Astrocyte of the hippocampus (primary cell): ENCODE results near the gene PHF2.

Source experiments
- DNase-seq: peaks from one replicate; pipeline ENCODE4 v3.0.0; 2011; ENCODE audit warnings: low read depth, low spot score

The PHF2 gene

DNA sequence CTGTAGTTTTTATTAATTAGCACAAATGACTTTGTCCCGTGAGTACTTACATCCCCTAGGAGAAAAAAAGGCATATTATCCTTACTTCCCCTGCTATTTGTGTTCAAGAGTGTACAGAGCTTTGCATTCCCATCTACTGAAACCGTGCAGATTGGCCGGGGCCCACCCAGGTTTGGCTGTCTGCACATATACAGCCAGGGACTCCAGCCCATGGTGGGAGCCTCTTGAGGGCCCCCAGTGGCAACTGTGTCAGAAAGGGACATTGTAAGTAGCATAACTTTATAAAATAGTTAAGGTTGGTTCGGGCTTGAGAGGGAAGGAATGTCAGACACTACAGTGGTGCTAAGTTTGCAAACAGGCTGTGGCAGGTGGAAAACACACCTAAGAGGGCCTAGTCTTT lies 24.7 kb downstream of the PHF2 start:
- DNase-seq, result no peak

DNA sequence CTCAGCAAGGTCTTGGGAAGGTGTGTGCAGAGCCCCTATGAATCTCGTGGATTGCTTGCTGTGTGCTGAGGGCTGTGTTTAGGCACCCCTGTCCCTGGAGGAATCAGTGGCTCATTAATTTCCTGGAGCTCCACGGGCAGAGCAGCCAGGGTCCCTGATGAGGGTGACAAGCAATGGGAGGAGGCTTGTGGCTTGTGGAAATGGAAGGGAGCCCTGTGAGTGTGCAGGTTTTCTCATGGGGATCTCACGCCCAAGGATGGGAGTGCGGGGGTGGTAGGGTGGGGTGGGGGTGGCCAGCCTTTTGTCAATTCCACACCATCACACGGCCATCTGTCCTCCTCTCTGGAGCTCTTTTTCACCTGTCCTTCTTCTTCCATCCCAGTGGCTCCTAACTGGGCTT lies 25.3 kb downstream of the PHF2 start:
- DNase-seq, result no peak

DNA sequence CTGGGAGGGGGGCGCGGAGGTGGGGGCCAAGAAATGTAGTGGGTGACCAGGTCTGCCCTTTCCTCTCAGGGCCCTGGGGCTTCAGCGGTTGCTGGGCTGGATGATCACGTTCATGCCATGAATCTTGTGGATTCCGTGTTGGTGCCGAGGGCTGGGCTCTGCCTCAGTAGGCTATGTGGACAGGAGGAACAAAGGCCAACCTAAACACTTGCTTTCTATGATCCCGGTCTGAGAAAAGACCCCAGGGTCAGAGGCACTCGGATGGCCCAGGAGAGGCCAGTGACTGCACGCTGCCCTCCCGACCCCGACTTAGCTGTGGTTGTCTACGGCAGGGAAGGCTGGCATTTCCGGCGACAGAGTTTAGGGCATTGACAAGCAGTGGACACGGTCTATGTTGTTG lies 26.6 kb downstream of the PHF2 start:
- no peak for DNase-seq

DNA sequence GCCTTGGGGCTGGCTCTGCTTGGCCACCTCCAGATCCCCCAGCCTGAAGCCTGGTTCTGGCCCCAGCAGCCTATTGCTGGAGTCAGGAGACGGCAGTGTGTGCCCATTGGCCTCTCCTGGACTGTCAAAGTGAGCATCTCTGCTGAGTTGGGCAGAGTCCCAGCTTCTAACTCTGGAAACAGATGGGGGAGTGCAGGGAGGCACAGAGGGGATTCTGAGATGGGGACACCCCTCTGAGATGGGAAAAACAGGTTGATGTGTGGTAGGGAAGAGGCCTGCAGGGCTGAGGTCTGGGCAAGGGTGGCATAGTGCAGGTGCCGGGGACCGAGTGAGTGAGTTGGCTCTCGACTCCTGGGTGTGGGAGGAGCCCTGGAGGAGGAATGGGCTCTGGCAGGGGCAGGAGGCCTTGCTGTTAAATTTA lies 27.5 kb downstream of the PHF2 start:
- no peak for DNase-seq

DNA sequence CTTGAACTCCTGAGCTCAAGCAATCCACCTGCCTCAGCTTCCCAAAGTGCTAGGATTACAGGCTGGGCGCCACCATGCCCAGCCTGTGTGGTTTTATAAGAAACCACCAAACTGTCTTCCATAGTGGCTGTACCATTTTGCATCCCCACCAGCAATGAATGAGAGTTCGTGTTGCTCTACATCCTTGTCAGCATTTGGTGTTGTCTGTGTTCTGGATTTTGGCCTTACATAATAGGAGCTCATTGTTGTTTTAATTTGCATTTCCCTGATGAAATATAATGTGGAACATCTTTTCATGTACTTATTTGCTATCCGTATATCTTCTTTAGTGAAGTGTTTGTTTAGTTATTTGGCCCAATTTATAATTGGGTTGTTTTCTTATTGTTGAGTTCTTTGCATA lies 29.8 kb downstream of the PHF2 start:
- no peak for DNase-seq

DNA sequence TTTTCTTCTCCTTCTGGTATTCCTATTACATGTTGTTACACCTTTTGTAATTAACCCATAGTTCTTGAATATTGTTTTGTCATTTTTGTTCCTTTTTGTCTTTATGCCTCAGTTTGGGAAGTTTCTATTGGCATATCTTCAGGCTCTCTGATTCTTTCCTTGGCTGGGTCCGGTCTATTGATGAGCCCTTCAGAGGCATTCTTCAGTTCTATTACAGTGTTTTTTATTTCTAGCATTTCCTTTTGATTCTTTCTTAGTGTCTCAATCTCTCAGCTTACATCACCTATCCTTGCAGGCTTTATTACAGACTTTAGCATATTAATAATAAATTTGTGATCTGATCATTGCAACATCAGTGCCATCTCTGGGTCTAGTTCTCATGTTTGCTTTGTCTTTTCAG lies 33.8 kb downstream of the PHF2 start:
- DNase-seq, result no peak

DNA sequence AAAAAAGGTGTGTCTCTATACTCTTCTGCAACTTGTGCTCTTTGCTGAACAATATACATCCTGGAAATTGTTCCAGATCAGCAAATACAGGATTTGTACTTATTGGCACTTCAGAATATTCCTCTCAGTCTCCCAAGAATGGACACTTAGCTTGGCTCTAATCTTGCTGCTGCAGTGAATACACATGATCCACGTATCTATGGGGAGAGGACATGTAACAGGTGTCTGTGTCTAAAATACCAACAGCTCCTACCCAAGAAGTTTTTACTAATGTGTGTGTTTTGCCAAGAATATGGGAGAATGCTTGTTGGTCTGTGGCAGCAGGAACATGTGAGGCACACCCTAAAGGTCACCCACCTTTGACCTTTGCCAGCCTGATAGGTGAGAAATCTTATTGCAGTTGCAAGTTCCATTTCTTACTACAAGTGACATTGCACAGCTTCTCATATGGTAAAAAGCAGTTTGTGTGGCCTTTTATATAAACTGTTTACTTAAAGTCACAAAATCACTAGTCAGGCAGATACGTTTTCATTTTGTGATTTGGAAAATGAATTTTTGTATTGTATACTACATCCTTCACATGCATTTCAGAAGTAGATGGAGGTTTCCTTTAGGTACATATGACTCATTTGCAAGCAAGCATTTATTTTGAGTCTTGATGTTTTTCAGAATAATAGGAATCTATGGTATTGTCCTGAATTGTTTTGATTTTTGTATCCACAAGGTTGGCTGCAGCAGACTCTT lies 35.8 kb downstream of the PHF2 start:
- no peak for DNase-seq

DNA sequence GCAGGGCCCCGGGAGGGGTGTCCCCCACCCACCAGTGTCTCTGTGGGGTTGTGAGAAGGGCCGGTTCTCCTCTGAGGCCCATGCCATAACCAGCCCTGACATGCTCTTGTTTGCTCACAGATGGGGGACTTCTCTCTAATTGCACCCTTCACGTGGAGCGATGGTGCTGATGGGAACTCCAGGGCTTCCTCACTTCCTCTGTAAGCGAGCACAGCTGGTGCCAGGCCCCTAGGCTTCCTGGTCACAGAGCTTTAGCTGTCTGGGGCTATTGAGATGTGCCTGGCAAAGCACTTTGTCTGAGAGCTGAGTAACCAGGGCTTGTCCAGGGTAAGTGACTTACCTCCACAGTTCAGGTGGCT lies 36.4 kb downstream of the PHF2 start:
- DNase-seq, result no peak

DNA sequence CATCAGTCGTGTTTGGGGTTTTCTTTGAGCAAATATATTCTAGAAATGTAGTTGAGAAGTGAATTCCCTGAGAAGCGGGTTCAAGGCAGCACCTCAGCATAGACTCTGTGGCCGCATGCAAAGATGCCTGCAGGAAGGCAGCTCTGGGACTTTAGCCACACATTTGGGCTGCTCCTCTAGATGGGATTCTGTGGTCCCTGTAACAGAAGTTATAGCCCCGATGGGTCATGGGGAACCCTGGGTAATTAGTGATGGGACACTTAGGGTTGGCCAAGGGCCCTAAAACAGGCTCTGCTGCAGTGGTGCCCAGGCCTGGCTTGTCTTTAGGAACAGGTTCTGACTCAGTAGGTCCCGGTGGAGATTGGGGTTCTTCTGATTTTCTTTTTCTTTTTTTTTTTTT lies 36.8 kb downstream of the PHF2 start:
- no peak for DNase-seq

DNA sequence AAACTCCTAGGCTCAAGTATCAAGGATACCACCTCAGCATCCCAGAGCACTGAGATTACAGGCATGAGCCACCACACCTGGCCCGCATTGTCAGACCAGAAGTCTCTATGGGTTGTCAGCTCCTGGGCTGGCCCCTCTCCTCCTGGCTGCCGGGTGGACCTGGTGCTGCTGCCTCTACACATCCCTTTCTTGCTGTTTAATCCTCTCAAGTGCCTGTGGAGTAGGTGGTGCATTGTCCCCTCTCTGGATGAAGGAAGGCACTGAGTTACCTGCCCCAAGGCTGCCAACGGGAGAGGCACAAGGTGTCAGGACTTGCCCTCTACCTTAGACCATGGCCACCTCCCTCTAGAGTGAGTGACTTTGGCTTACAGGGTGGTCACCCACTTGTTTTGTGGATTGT lies 37.4 kb downstream of the PHF2 start:
- no peak for DNase-seq

DNA sequence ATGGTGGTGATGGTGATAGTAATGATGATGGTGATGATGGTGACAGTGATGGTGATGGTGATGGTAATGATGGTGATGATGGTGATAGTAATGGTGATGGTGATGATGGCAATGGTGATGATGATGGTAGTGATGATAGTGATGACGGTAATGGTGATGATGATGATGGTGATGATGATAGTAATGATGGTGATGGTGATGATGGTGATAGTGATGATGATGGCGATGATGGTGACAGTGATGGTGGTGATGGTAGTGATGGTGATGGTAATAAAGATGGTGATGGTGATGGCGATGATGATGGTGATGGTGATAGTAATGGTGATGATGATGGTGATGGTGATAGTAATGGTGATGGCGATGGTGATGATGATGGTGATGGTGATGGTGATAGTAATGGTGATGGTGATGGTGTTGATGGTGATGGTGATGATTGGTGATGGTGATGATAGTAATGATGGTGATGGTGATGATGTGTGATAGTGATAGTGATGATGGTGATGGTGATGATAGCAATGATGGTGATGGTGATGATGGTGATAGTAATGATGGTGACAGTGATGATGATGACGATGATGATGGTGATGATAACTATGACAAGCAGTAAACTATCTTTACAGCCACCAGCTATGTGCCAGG lies 38.6 kb downstream of the PHF2 start:
- DNase-seq, result no peak

DNA sequence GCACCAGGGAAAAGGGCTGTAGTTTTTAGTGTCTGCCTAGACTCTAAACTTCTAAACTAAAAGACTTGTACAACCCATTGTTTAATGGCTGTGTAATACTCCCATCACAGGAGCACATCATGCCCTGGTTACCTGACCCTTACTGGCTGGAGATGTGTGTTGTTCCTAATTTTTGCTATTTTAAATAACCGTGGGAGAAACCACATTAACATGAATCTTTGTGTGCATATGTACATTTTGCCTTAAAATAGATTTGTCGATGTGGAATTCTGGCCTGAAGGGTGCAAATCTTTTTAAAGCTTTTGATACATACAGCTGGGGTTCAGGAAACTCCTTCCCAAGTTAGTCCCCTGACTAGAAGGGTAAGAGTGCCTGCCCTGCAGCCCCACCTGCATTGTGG lies 39.7 kb downstream of the PHF2 start:
- no peak for DNase-seq

DNA sequence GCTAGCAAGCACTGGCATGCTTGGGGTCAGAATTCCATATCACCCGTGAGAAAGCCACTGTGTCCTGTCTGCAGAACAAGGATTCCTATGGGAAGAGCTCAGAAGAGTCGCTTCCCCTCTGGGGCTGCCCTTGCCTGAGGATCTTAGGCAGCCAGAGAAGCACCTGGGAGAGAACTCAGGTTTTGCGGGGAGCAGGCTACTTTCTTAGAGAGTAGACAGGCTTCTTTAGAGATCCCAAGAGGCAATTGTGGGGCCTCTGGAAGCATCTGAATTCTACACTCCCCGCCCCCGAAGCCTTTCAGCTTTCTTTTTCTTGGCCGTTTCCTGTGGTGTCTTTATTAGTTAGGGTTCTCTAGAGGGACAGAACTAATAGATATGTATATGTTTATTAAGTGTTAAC lies 40.9 kb downstream of the PHF2 start:
- no peak for DNase-seq

DNA sequence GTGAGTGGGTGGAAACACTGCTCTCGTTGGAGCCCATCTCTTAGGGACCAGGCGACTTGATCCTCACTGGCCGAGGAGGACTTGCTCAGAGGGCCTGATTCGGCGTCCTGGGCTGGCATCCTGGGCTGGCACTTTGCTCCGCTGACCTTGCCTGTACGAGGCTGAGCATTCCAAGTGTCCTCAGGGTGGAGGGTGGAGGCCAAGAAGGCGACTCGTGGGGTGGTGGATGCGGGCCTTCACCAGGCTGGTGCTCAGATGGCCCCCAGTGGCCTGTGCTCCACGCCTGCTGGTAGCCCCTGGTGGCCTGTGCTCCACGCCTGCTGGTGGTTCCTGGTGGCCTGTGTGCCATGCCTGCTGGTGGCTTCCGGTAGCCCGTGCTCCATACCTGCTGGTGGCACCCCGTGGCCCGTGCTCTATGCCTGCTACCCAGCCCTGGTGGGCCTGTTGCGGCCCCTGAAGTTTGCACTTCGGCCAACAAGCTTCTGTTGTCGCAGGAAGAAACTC lies 42.9 kb downstream of the PHF2 start:
- no peak for DNase-seq

DNA sequence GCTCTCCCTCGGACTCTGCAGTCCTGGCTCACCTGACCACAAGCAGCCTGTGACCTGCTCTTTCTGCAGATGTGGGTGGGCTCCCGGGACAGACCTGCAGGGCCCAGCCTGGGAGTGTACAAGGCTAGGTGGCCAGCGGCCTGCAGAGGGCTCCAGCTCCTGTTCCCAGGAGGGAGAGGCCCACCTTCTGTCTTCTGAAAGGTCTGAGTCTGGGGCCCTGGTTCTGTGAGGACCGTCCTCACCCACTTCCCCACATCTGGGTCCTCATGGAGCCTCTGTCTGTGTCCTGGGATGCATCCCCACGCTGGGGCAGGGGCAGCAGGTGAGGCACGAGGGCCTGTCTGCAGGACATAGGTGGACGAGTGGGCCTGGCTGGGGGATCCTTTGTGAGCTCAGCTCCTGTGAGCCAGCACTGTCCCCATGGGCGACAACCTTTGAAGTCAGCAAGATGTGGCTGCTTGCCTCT lies 43.7 kb downstream of the PHF2 start:
- DNase-seq, result no peak

DNA sequence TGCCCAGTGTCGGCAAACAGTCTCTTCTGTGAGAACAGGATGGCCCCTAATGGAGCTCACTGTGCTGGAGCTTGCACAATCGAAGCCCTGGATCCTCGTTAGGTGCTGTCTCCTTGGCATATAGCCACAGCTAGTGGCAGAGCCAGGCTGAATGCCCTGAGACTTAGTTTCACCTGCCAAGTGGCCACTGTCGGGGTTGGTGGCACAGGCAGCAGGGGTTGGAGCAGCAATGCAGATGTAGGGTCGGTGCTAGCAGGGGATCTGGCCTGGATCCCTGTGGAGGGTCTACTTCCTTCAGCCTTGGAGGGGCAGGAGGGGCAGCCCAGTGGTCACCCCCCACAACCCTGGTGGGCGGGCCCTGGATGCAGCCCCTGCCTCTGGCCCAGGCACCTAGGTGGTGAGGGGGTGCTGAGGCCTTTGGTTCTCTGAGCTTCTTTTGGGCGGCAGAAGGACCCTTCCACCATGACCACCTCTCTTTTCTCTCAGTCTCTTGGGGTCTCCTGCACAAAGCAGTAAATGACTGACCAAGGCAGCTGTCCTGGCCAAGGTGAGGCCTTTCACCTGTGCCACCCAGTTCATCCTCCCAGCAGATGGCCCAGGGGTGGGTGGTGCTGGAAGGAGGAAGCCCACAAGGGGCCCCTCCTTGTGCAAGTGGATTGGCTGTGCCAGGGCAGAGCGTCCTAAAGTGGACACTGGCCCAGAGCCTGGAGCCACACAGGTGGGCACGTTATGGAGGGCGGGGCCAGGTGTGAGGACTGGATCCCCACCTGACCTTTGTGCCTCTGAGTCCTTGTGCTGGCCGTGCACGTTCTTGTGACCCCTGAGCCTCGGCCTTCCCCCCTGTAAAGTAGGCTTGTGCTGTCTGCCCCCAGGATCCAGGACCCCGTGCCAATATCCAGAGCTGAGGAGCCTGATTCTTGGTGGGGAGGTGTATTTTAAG lies 44.8 kb downstream of the PHF2 start:
- no peak for DNase-seq

DNA sequence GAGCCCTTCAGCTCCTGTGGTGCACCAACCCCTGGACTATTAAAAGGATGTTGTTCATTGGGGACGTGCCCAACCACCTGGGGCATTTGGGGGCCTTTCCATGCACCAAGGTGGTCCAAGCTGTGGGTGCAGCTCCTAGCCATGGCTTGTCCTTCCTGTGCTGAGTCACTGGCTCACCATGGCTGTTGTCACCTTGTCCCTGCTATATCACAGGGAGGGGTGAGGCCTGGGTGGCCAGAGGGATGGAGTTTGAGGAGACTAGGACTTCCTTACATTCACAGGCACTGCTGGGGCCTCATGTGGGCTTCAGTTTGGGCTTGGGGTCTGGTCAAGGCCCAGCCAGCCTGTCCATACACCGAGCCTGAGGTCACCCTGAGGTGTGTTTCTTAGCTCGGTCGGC lies 45.5 kb downstream of the PHF2 start:
- DNase-seq, result no peak

DNA sequence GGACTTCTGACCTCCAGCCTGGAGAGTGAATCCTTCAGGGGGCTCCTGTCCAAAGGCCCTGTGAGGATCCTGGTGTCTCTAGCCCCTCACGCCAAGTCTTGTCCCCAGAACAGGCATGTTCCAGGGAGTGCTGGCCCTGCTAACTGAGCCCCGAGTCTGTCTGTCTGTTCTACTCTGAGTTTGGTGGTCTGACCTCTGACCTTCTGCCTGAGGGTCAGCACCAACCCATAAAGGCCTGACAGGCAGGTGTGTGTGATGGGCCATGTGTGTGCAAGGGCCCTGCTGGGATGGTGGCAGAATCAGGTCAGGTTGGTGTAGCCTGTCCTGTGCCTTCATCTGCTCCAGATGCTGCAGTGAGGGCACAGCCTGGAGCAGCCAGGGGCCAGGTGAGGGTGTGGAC lies 46.3 kb downstream of the PHF2 start:
- no peak for DNase-seq

DNA sequence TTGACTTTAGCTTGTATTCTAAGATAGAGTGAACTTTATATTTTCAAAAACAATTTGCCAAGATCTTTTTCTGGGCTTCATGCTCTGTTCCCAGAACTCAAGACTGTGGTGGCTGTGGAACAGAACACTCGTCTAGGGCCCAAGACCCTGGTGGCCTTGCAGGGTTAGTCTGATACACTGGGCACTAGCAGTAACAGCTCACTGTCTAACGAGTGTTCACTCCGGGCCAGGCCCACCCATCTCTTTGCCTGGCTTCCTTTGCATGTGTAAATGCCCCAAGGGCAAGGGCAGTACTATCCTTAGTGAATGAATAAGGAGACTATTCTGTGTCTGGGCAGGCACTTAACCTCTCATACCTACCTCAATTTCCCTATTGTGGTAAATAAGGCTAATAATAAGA lies 47.4 kb downstream of the PHF2 start:
- no peak for DNase-seq

DNA sequence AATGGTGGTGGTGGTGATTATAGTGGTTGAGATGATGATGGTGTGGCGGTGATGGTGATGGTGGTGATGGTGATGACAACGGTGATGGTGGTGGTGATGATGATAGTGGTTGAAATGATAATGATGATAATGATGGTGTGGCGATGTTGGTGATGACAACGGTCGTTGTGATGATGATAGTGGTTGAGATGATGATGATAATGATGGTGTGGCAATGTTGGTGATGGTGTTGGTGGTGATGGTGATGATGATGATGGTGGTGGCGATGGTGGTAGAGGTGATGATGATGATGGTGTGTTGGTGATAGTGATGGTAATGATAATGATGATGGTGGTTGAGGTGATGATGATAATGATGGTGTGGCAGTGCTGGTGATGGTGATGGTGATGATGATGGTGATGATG lies 48.0 kb downstream of the PHF2 start:
- no peak for DNase-seq

DNA sequence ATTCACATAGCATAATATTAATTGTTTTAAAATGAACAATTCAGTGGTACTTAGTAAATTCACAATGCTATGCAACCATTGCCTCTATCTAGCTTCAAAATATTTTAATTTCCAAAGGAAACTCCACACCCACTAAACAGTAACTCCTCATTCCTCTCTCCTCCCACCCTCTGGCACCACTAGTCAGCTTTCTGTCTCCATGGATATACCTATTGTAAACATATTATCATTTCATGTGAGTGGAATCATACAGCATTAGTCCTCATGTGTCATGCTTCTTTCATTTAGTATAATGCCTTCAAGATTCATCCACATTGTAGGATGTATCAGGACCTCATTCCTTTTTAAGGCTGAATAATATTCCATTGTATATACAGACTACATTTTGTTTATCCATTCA lies 48.6 kb downstream of the PHF2 start:
- no peak for DNase-seq

DNA sequence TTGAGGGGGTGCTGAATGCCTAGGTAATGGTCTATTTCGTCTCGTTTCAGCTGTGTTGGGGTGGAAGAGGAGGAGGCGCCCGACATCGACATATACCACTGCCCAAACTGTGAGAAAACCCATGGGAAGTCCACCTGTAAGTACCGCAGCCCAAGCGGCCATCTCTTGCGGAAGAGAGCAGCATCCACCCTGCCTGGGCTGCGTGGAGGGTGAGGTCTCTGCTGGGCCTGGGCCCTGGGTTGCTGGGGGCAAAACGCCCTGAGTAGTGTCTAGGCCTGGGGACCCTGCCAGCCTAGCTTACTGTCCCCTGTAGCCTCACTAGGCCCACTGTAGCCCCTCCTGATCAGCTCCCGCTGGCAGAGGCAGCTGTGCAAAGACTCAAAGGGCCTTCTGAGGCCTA lies 53.5 kb downstream of the PHF2 start:
- no peak for DNase-seq
